ENCODE results near the gene DNAJB6.

The DNAJB6 gene

DNA sequence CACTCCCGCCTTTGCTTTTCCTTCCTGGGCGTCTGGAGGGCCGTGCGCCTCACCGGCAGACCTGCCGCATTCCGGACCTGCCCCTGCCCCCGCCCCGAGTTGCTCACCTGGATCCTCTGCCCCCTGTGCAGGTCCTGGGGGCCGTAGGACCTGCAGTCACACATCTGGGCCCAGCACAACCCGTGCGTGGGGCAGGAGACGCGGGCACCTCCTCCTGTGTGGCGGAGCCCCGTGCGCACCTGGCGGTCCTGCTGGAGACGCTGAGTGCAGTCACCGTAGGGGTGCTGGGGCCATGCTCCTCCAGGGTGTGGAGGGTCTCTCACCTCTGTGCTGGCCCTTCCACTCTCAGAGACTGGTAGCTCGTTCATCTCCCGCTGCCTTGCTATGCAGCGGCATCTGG is 85.5 kb downstream of the DNAJB6 start:
- DNase-seq (ENCODE audit: low read depth): no peak
- TF ChIP-seq, protein P1, sequence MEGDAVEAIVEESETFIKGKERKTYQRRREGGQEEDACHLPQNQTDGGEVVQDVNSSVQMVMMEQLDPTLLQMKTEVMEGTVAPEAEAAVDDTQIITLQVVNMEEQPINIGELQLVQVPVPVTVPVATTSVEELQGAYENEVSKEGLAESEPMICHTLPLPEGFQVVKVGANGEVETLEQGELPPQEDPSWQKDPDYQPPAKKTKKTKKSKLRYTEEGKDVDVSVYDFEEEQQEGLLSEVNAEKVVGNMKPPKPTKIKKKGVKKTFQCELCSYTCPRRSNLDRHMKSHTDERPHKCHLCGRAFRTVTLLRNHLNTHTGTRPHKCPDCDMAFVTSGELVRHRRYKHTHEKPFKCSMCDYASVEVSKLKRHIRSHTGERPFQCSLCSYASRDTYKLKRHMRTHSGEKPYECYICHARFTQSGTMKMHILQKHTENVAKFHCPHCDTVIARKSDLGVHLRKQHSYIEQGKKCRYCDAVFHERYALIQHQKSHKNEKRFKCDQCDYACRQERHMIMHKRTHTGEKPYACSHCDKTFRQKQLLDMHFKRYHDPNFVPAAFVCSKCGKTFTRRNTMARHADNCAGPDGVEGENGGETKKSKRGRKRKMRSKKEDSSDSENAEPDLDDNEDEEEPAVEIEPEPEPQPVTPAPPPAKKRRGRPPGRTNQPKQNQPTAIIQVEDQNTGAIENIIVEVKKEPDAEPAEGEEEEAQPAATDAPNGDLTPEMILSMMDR (IDR thresholded peaks at IDR 0.05; ENCODE audit: low read depth, low read length, missing control alignments): no peak
- H3K4me3 ChIP-seq (ENCODE audit: low read depth, low read length): no peak overlapping the region

DNA sequence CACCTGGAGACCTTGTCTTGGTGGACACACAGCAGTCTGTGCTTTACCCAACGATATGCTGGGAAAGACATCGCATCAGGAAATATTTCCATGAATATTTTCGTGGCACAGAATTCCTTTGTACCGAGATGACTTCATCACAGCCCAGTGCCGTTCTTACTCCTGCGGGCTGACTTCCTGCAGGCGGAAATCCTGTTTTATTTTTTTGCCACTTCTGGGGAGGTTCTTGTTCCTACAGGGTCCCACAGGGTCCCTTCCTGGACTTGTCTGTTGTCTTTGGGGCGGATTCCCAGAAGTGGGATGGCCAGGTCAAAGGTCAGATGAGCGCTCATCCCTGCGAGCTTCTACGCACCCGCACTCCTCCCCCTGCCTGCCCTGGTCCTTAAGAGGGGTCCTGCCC is 86.5 kb downstream of the DNAJB6 start:
- TF ChIP-seq, protein P1 (IDR thresholded peaks at IDR 0.05; ENCODE audit: low read depth, low read length, missing control alignments): no peak
- no peak overlapping the region for H3K4me3 ChIP-seq (ENCODE audit: low read depth, low read length)
- no peak for DNase-seq (ENCODE audit: low read depth)

DNA sequence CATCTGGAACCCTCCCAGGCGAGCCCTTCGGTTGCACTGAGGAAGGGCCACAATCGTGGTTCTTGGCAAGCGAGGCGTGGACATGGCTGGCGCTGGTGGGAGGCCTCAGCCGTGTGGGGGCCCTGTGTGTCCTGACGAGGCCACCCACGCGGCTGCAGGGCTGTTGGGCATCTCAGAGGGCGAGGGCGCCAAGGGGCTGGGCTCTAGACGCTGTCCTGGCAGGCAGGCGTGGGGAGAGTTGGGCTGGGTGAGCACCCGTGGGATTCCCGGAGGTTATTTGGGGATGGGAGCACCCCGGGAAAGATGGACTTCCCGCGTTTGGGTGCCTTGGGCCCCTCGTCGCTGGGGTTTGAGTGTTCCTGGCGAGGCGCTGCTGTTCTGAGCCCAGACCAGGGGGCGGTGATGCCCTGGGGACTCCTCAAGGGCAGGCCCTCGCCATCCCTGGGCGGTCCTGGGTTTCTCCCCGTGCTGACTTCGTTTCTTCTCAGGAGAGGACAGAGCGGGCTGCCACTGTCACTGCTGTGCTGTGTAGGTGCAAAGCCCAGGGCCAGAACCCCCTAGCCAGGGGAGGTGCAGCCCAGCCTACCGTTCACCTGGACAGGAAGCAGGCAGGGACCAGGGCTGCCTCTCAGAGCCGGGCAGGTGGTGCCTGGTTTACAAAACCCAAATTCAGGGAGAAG is 87.2 kb downstream of the DNAJB6 start:
- TF ChIP-seq, protein P1 (IDR thresholded peaks at IDR 0.05; ENCODE audit: low read depth, low read length, missing control alignments): no peak

DNA sequence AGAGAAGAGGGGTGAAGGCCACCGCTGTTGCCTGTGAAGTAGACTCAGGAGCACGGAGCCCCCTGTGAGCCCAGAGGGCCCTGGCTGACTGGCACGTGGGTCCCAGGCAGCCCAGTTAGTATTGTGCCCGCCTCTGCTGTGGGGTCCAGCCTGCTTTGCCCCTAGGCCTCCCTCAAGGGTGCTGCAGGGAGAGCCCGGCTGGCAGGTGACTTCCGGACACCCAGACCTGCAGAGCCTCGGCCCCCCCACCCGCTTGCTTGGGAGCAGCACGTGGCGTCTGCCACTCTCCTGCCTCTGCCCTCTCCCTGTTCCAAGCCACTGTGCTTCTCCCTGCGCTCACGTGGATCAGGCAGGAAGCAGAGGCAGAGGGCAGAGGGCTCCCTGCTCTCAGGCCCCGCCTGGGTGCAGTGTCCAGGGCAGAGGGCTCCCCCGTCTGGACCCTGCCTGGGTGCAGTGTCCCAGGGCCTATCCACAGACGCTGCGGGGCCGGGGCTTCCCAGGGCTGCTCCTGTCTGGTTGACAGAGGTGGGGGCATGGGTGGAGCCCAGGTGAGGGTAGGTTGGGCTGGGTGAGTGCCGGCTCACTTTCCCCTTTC is 88.4 kb downstream of the DNAJB6 start:
- DNase-seq (ENCODE audit: low read depth): no peak
- H3K4me3 ChIP-seq (ENCODE audit: low read depth, low read length): no peak overlapping the region
- TF ChIP-seq, protein P1 (IDR thresholded peaks at IDR 0.05; ENCODE audit: low read depth, low read length, missing control alignments): no peak

More for the DNA sequence above, 87.2 kb downstream of the DNAJB6 start:
- H3K4me3 ChIP-seq (ENCODE audit: low read depth, low read length): no peak overlapping the region
- no peak for DNase-seq (ENCODE audit: low read depth)

DNA sequence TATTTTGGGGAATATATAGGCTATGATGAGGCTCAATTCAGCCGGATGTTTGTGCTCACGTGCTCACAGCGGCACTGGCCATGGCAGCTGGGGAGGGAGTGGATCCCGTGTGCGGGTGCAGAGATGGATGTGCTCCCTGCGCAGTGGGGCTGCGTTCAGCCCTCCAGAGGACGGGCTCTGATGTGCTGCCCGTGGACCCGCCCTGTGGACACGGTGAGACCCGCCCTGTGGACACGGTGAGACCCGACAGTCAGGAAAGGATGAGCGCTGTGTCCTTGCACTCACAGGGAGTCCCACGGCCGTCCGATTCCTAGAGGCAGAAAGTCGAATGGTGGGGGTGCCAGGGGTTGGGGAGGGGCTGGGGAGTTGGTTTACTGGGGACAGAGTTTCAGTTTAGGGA is 89.0 kb downstream of the DNAJB6 start:
- no peak for DNase-seq (ENCODE audit: low read depth)
- H3K4me3 ChIP-seq (ENCODE audit: low read depth, low read length): no peak overlapping the region

DNA sequence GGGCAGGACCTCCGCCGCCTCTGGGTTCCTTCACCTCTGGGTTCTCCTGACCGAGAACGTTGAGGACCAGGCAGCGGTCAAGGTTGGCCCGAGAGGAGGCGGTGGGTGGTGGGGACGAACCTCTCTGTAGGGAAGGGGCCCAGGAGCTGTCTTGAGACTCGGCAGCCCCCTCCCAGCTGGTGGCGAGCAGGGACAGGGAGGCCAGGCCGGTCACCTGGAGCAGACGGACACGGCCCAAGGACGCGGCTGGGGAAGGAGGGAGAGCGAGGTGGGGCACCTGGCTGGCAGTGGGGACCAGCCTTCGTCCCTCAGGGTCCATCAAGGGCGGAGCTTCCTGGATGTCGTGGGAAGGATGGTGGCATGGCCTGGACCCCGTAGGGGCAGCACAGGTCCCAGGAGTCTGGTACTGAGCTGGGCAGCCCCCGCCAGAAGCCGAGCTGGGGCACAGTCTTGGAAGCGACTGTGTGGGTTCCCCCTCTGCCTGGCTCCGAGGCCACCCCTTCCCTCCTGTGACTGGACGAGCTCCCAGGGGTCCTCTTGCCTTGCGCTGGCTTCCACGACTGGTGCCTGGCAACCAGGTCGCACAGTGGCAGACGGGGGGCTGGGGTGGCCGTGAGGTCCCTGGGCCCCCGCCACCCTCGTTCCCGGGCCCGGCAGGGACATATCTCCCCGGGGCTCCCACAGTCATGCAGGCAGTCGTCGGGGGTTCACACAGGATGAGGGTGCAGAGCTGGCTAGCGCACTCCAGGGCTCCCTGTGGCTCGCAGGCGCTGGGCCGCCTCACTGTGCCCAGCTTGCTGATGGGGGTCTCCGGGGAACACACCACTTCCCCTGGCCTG is 89.9 kb downstream of the DNAJB6 start:
- no peak for DNase-seq (ENCODE audit: low read depth)
- TF ChIP-seq, protein P1 (IDR thresholded peaks at IDR 0.05; ENCODE audit: low read depth, low read length, missing control alignments): no peak
- H3K4me3 ChIP-seq (ENCODE audit: low read depth, low read length): no peak overlapping the region

More for the DNA sequence above, 89.0 kb downstream of the DNAJB6 start:
- TF ChIP-seq, protein P1 (IDR thresholded peaks at IDR 0.05; ENCODE audit: low read depth, low read length, missing control alignments): no peak
